ENCODE results near the gene BIRC2. TPM values are rescaled to one million over a fixed set of nuclear protein-coding genes. Genes with fewer than 3 reads are reported as not detected.

BIRC2 gene
- total RNA-seq, 1 donor from 2014 or later: 42.8 TPM

GRCh38 chr11:102341844-102342318 is 5.1 kb upstream of the BIRC2 start:
- no peak overlapping the region for H3K27ac Mint-ChIP-seq
- H3K27me3 Mint-ChIP-seq (ENCODE audit: low read depth): no peaks in the 10 kb centered on the region
- H3K36me3 Mint-ChIP-seq: no peaks in the 10 kb centered on the region
- no peaks in the 10 kb centered on the region for H3K9me3 Mint-ChIP-seq
- TF ChIP-seq CTCF (IDR thresholded peaks at IDR 0.05; ENCODE audit: unreplicated experiment): peak; percentile 82
- DNase-seq (ENCODE audit: low spot score in 2 of 2, unreplicated experiment in 2 of 2): peak; percentile 30 to 66
- H3K4me3 Mint-ChIP-seq: no peak overlapping the region
- peaks cover 11% of the 10 kb centered on the region for H3K4me1 Mint-ChIP-seq

- Mint-ChIP-seq H3K4me3 (no peak overlapping the region), H3K27ac (no peak overlapping the region), H3K4me1 (peaks cover 20% of the 10 kb centered on the region), H3K27me3 (ENCODE audit: low read depth) (no peaks in the 10 kb centered on the region), H3K9me3 (no peaks in the 10 kb centered on the region), H3K36me3 (no peaks in the 10 kb centered on the region)
- no peak for TF ChIP-seq CTCF (IDR thresholded peaks at IDR 0.05; ENCODE audit: unreplicated experiment)
- no peak for DNase-seq (ENCODE audit: low spot score in 2 of 2, unreplicated experiment in 2 of 2)
Measured at GRCh38 chr11:102343809-102344208, 3.2 kb upstream of the BIRC2 start.

GRCh38 chr11:102345904-102346303 is 1.1 kb upstream of the BIRC2 start:
- H3K9me3 Mint-ChIP-seq: no peaks in the 10 kb centered on the region
- peak overlapping the region; percentile 99 for H3K27ac Mint-ChIP-seq
- peaks cover 26% of the 10 kb centered on the region for H3K4me1 Mint-ChIP-seq
- H3K27me3 Mint-ChIP-seq (ENCODE audit: low read depth): no peaks in the 10 kb centered on the region
- peaks cover 3% of the 10 kb centered on the region for H3K36me3 Mint-ChIP-seq
- H3K4me3 Mint-ChIP-seq: peak overlapping the region; percentile 96
- DNase-seq (ENCODE audit: low spot score in 2 of 2, unreplicated experiment in 2 of 2): no peak
- no peak for TF ChIP-seq CTCF (IDR thresholded peaks at IDR 0.05; ENCODE audit: unreplicated experiment)

- peak overlapping the region; percentile 96 for H3K4me3 Mint-ChIP-seq
- H3K4me1 Mint-ChIP-seq: peaks cover 26% of the 10 kb centered on the region
- no peak for DNase-seq (ENCODE audit: low spot score in 2 of 2, unreplicated experiment in 2 of 2)
- peaks cover 3% of the 10 kb centered on the region for H3K36me3 Mint-ChIP-seq
- no peak for TF ChIP-seq CTCF (IDR thresholded peaks at IDR 0.05; ENCODE audit: unreplicated experiment)
- H3K27ac Mint-ChIP-seq: peak overlapping the region; percentile 99
- no peaks in the 10 kb centered on the region for H3K9me3 Mint-ChIP-seq
- H3K27me3 Mint-ChIP-seq (ENCODE audit: low read depth): no peaks in the 10 kb centered on the region
Measured at GRCh38 chr11:102346456-102346747, 612 bp upstream of the BIRC2 start.

- Mint-ChIP-seq H3K4me3 (peak overlapping the region; percentile 96), H3K4me1 (peaks cover 24% of the 10 kb centered on the region), H3K36me3 (peaks cover 7% of the 10 kb centered on the region), H3K27me3 (ENCODE audit: low read depth) (no peaks in the 10 kb centered on the region), H3K9me3 (no peaks in the 10 kb centered on the region), H3K27ac (peak overlapping the region; percentile 99)
- TF ChIP-seq CTCF (IDR thresholded peaks at IDR 0.05; ENCODE audit: unreplicated experiment): no peak
- no peak for DNase-seq (ENCODE audit: low spot score in 2 of 2, unreplicated experiment in 2 of 2)
Measured at GRCh38 chr11:102347462-102348370, 702 bp downstream of the BIRC2 start.

Data from mesothelial cell of epicardium (in vitro differentiated cells).